Activated CD4-positive, alpha-beta T cell treated with anti-CD3 and anti-CD28 coated beads for 1 hour (primary cell): ENCODE results near the gene CD1E.
"Not testable (repeated sequence)": the region's sequence is repeated elsewhere in the genome, so short reads cannot be mapped to it uniquely, and the experiment has no call there.

ENCODE experiments used
- DNase-seq: peaks from one replicate; pipeline ENCODE4 v3.0.0-alpha.2; 2020

CD1E gene

GRCh38 chr1:158353303-158354075, at the start of gene CD1E:
TSS of gene CD1E (plus strand) at chr1:158353894. CDS start at chr1:158353989, 95 bp downstream.
- DNase-seq, result no peak

GRCh38 chr1:158310623-158311022, 43.1 kb upstream of the CD1E start:
- no peak for DNase-seq

GRCh38 chr1:158311066-158311465, 42.6 kb upstream of the CD1E start:
- no peak for DNase-seq

GRCh38 chr1:158323866-158324265, 29.8 kb upstream of the CD1E start:
- no peak for DNase-seq

- DNase-seq, result no peak
Observed at GRCh38 chr1:158324395-158324794, 29.3 kb upstream of the CD1E start.

GRCh38 chr1:158327481-158327880, 26.2 kb upstream of the CD1E start:
- DNase-seq, result no peak

GRCh38 chr1:158328426-158328825, 25.3 kb upstream of the CD1E start:
- no peak for DNase-seq

- DNase-seq, result no peak
Observed at GRCh38 chr1:158329300-158329699, 24.4 kb upstream of the CD1E start.

GRCh38 chr1:158329733-158330132, 24.0 kb upstream of the CD1E start:
- no peak for DNase-seq

GRCh38 chr1:158330391-158331105, 23.1 kb upstream of the CD1E start:
- DNase-seq, result no peak

- DNase-seq, result no peak
Observed at GRCh38 chr1:158331106-158331425, 22.6 kb upstream of the CD1E start.

GRCh38 chr1:158331481-158332150, 22.1 kb upstream of the CD1E start, which contains the start of gene CD1B:
TSS of gene CD1B (minus strand) at chr1:158331531. CDS start at chr1:158331423, 108 bp downstream.
- DNase-seq, result no peak

GRCh38 chr1:158333405-158334155, 20.1 kb upstream of the CD1E start:
- no peak for DNase-seq

- no peak for DNase-seq
Observed at GRCh38 chr1:158334526-158335212, 19.0 kb upstream of the CD1E start.

- DNase-seq, result no peak
Observed at GRCh38 chr1:158335213-158335532, 18.5 kb upstream of the CD1E start.

- DNase-seq, result not testable (repeated sequence)
Observed at GRCh38 chr1:158336413-158336812, 17.3 kb upstream of the CD1E start.

GRCh38 chr1:158348946-158349345, 4.7 kb upstream of the CD1E start:
- DNase-seq, result not testable (repeated sequence)

GRCh38 chr1:158354255-158354654, 561 bp downstream of the CD1E start:
- DNase-seq, result no peak

- DNase-seq, result no peak
Observed at GRCh38 chr1:158355773-158356285, 2.1 kb downstream of the CD1E start.

GRCh38 chr1:158356616-158357015, 2.9 kb downstream of the CD1E start:
- no peak for DNase-seq

- no peak for DNase-seq
Observed at GRCh38 chr1:158357441-158357840, 3.7 kb downstream of the CD1E start.

GRCh38 chr1:158362482-158362881, 8.8 kb downstream of the CD1E start:
- no peak for DNase-seq
